ENCODE results near the gene G3BP2. TPM values are rescaled to one million over a fixed set of nuclear protein-coding genes. Genes with fewer than 3 reads are reported as not detected.
"Not testable (repeated sequence)": the region's sequence is repeated elsewhere in the genome, so short reads cannot be mapped to it uniquely, and the experiment has no call there.

Gene G3BP2
- polyA plus RNA-seq, 1 experiment: 57.6 TPM

- CTCF ChIA-PET: interaction anchor here (1.1 kb wide), 1 partner anchor 32 kb away, joined by 4 read pairs; no protein-coding TSS in a partner anchor
- POLR2A ChIA-PET: no interaction called here
- H3K27me3 ChIP-seq (ENCODE audit: control insufficient read depth, insufficient read depth, low read length): no peaks in the 10 kb centered on the region
- no peak for DNase-seq (ENCODE audit: low read depth)
- no peak overlapping the region for H3K4me3 ChIP-seq (ENCODE audit: low read depth, low read length)
- TF ChIP-seq CTCF (IDR thresholded peaks at IDR 0.05; ENCODE audit: insufficient read depth, low read depth, low read length): no peak
- H3K36me3 ChIP-seq (ENCODE audit: control insufficient read depth, insufficient read depth, low read length): no peaks in the 10 kb centered on the region
These were observed 23.4 kb upstream of the G3BP2 start for GRCh38 chr4:75696581-75696980.

- ChIA-PET CTCF (interaction anchor here (0.7 kb wide), 1 partner anchor 28 kb away, joined by 3 read pairs; no protein-coding TSS in a partner anchor), POLR2A (no interaction called here)
- Histone ChIP-seq H3K36me3 (ENCODE audit: control insufficient read depth, insufficient read depth, low read length) (no peaks in the 10 kb centered on the region), H3K27me3 (ENCODE audit: control insufficient read depth, insufficient read depth, low read length) (no peaks in the 10 kb centered on the region), H3K4me3 (ENCODE audit: low read depth, low read length) (no peak overlapping the region)
- DNase-seq (ENCODE audit: low read depth): no peak
- no peak for TF ChIP-seq CTCF (IDR thresholded peaks at IDR 0.05; ENCODE audit: insufficient read depth, low read depth, low read length)
These were observed 22.9 kb upstream of the G3BP2 start for GRCh38 chr4:75696071-75696470.

GRCh38 chr4:75692066-75692465 lies 18.9 kb upstream of the G3BP2 start:
- DNase-seq (ENCODE audit: low read depth); CTCF ChIA-PET; POLR2A ChIA-PET: not testable (repeated sequence)

GRCh38 chr4:75687125-75687524 lies 13.9 kb upstream of the G3BP2 start:
- H3K36me3 ChIP-seq (ENCODE audit: control insufficient read depth, insufficient read depth, low read length); H3K27me3 ChIP-seq (ENCODE audit: control insufficient read depth, insufficient read depth, low read length); H3K4me3 ChIP-seq (ENCODE audit: low read depth, low read length); POLR2A ChIA-PET; DNase-seq (ENCODE audit: low read depth); CTCF ChIA-PET: not testable (repeated sequence)

More at GRCh38 chr4:75692066-75692465, 18.9 kb upstream of the G3BP2 start:
- H3K4me3 ChIP-seq (ENCODE audit: low read depth, low read length); H3K27me3 ChIP-seq (ENCODE audit: control insufficient read depth, insufficient read depth, low read length); H3K36me3 ChIP-seq (ENCODE audit: control insufficient read depth, insufficient read depth, low read length): not testable (repeated sequence)

- no peak for TF ChIP-seq CTCF (IDR thresholded peaks at IDR 0.05; ENCODE audit: insufficient read depth, low read depth, low read length)
- Histone ChIP-seq H3K27me3 (ENCODE audit: control insufficient read depth, insufficient read depth, low read length) (no peaks in the 10 kb centered on the region), H3K4me3 (ENCODE audit: low read depth, low read length) (no peak overlapping the region), H3K36me3 (ENCODE audit: control insufficient read depth, insufficient read depth, low read length) (no peaks in the 10 kb centered on the region)
- no peak for DNase-seq (ENCODE audit: low read depth)
- POLR2A ChIA-PET: no interaction called here
- CTCF ChIA-PET: no interaction called here
These were observed 13.1 kb upstream of the G3BP2 start for GRCh38 chr4:75686346-75686745.

GRCh38 chr4:75685546-75686189 lies 12.5 kb upstream of the G3BP2 start:
- DNase-seq (ENCODE audit: low read depth): no peak
- no peaks in the 10 kb centered on the region for H3K36me3 ChIP-seq (ENCODE audit: control insufficient read depth, insufficient read depth, low read length)
- no peak for TF ChIP-seq CTCF (IDR thresholded peaks at IDR 0.05; ENCODE audit: insufficient read depth, low read depth, low read length)
- ChIA-PET CTCF (no interaction called here), POLR2A (no interaction called here)
- H3K27me3 ChIP-seq (ENCODE audit: control insufficient read depth, insufficient read depth, low read length): no peaks in the 10 kb centered on the region
- no peak overlapping the region for H3K4me3 ChIP-seq (ENCODE audit: low read depth, low read length)

Measured in BJ (cell line).